H1 (cell line): ENCODE measurements around the gene ASTN2. TPM values are rescaled to one million over a fixed set of nuclear protein-coding genes. Genes with fewer than 3 reads are reported as not detected.

ENCODE experiments used
- GTF2F1 ChIP-seq: IDR thresholded peaks from 2 replicates; pipeline ENCODE4 v1.6.1; 2012; ENCODE audit warnings: low read depth, low read length, improper control_type of control experiment, borderline replicate concordance
- polyA plus RNA-seq, 7 experiments: library from polyadenylated mRNA; depleted of rRNA in 3 of 7; stranded (reverse) in 5 of 7; unstranded in 2 of 7; fragments of >200 nt in 5 of 7; fragments of 200-250 nt in 2 of 7; gene quantifications; 1 replicate in 5 of 7; 2 replicates in 1 of 7; 4 replicates in 1 of 7; pipeline versions ENCODE4 v1.2.1 to v1.2.3, GENCODE V29; 2011 to 2013; ENCODE audit warnings: missing spikeins in 2 of 7, mixed read lengths in 2 of 7
- total RNA-seq: library from RNA; stranded (reverse); fragmentation: NEBNext Ultra II Directional; extraction: Animal tissue kit (Norgen Biotek cat#: 25700); gene quantifications from 2 replicates; pipeline ENCODE4 v1.2.1, GENCODE V29; 2021

Gene ASTN2
- total and polyA plus RNA-seq, 2 of the 8 experiments (the other 6 are each of a cell fraction or from before 2014, with no cell fraction given), result 8.2 to 13.7 TPM

DNA sequence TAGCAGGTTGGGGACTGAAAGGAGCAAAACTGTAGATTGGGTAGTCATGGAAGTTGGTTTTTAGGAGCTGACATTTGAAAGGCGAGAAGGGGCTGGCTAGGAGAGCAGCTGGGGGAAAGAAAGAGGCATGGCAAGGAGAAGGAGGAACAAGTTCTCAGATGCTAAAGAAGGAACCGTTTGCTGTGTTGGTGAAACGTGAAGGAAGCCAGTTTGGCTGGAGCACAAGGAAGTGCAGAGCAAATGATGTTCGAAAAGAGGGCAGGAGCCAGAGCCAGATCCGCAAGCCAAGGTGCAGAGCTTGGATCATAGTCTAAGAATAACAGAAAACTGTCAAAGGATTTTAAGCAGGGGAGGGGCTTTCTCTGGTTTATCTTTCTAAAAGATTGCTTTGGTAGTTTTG, 276.6 kb downstream of the ASTN2 start (continued):
- no peak for TF ChIP-seq GTF2F1
